HepG2 (cell line): ENCODE results near the gene SGCE. TPM values are rescaled to one million over a fixed set of nuclear protein-coding genes. Genes with fewer than 3 reads are reported as not detected.
A peak's percentile ranks its signal among the peaks of the same experiment; 100 is the strongest.

ENCODE experiments used
- ATAC-seq: fragments of 200-7000 bp; cut with Tn5 transposase; 3 replicates; pipeline ENCODE4 v1.9.1; 2020; ENCODE audit warnings: mild to moderate bottlenecking, moderate library complexity
- BruUV-seq: library from RNA; stranded (reverse); fragments of 400-500 nt; replicated peaks from 2 replicates; lab custom pipeline; 2021; lab: Mats Ljungman, UMichigan
- CTCF ChIA-PET: fragments of 300-600 bp; formaldehyde crosslinking; extraction: SDS; loops from one replicate; lab custom pipeline; 2021; ENCODE audit warnings: low total read pairs, inconsistent platforms, low intra/inter-chr PET ratio; lab: Yijun Ruan, JAX
- POLR2A ChIA-PET: fragments of 350-600 bp; sonication (Branson Sonifier 250); formaldehyde crosslinking; loops from one replicate; lab custom pipeline; 2020; ENCODE audit warnings: antibody characterized with exemption, inconsistent platforms; lab: Yijun Ruan, JAX
- DNase-seq: peaks from one replicate; pipeline ENCODE4 v3.0.0-alpha.2; 2015; ENCODE audit warnings: low spot score
- FAIRE-seq: peaks from 3 replicates; lab custom pipeline; 2011; peaks lifted over from hg19 to GRCh38; lab: Jason Lieb, UNC
- H2AFZ ChIP-seq: one replicate; pipeline ENCODE4 v1.6.1; 2011; ENCODE audit warnings: low read length, inconsistent platforms
- H3K27ac ChIP-seq: fragments of 300-600 bp; 3 replicates; pipeline ENCODE4 v1.8.0; 2011; ENCODE audit warnings: mixed run types, mild to moderate bottlenecking, mixed read lengths, low read length, inconsistent platforms; ENCODE audit not compliant: insufficient read depth; ENCODE audit errors: extremely low read length
- H3K27me3 ChIP-seq, 2 experiments: fragments of 200-600 bp in 1 of 2; 2 replicates in 1 of 2; 3 replicates in 1 of 2; pipeline versions ENCODE4 v1.6.0 to v1.8.0; 2011; ENCODE audit warnings: low read length in 2 of 2, mild to moderate bottlenecking in 2 of 2, moderate library complexity in 2 of 2, inconsistent platforms in 1 of 2; ENCODE audit not compliant: insufficient read depth in 2 of 2, control insufficient read depth in 1 of 2
- H3K36me3 ChIP-seq, 2 experiments: fragments of 200-600 bp in 1 of 2; replicated peaks in 1 of 2; 2 replicates in 1 of 2; 3 replicates in 1 of 2; pipeline versions ENCODE4 v1.5.1 to v1.8.0; 2011; ENCODE audit warnings: low read length in 2 of 2, inconsistent platforms in 1 of 2; ENCODE audit not compliant: insufficient read depth in 2 of 2, control insufficient read depth in 1 of 2
- H3K4me1 ChIP-seq: 2 replicates; pipeline ENCODE4 v1.5.1; 2012; ENCODE audit warnings: low read length, inconsistent platforms; ENCODE audit not compliant: insufficient read depth
- H3K4me2 ChIP-seq: 2 replicates; pipeline ENCODE4 v1.6.0; 2011; ENCODE audit warnings: low read depth, low read length, inconsistent platforms
- H3K4me3 ChIP-seq, 3 experiments: fragments of 200-600 bp in 1 of 3; sonication (generic), shearing (Covaris generic) in 1 of 3; replicated peaks in 1 of 3; 2 replicates each; pipeline ENCODE4 v1.5.1; 2011 to 2016; ENCODE audit warnings: low read length in 3 of 3, inconsistent platforms in 2 of 3, low read depth in 2 of 3, mild to moderate bottlenecking in 2 of 3, control low read depth in 1 of 3, mixed read lengths in 1 of 3; ENCODE audit not compliant: insufficient read depth in 1 of 3
- H3K79me2 ChIP-seq: one replicate; pipeline ENCODE4 v1.6.1; 2011; ENCODE audit warnings: low read length, inconsistent platforms; ENCODE audit not compliant: insufficient read depth
- H3K9ac ChIP-seq: 2 replicates; pipeline ENCODE4 v1.6.0; 2011; ENCODE audit warnings: mild to moderate bottlenecking, low read depth, low read length, inconsistent platforms; ENCODE audit not compliant: insufficient read depth
- H3K9me3 ChIP-seq: 2 replicates; pipeline ENCODE4 v1.5.1; 2012; ENCODE audit warnings: mild to moderate bottlenecking, low read length
- H4K20me1 ChIP-seq: 2 replicates; pipeline ENCODE4 v1.6.0; 2011; ENCODE audit warnings: inconsistent platforms, mild to moderate bottlenecking, low read length, moderate library complexity; ENCODE audit not compliant: insufficient read depth
- CEBPB ChIP-seq: IDR thresholded peaks from 2 replicates; pipeline ENCODE4 v1.6.1; 2011; ENCODE audit warnings: low read depth, low read length, improper control_type of control experiment, borderline replicate concordance
- CEBPG ChIP-seq: IDR thresholded peaks from 2 replicates; pipeline ENCODE4 v1.6.1; 2016
- GATAD2A ChIP-seq: IDR thresholded peaks from 2 replicates; pipeline ENCODE4 v1.6.1; 2016
- HDAC2 ChIP-seq: sonication (generic); formaldehyde crosslinking; IDR thresholded peaks from 2 replicates; pipeline ENCODE4 v1.4.0; 2020; ENCODE audit warnings: missing genetic modification reagents
- HNF4G ChIP-seq, 2 experiments: sonication (generic) in 1 of 2; formaldehyde crosslinking in 1 of 2; IDR thresholded peaks; 2 replicates each; pipeline versions ENCODE4 v1.4.0 to v1.6.1; 2011 to 2020; ENCODE audit warnings: borderline replicate concordance in 2 of 2, low read depth in 2 of 2, mild to moderate bottlenecking in 2 of 2, low read length in 1 of 2, missing genetic modification reagents in 1 of 2, moderate library complexity in 1 of 2
- HOXD1 ChIP-seq: sonication (generic); formaldehyde crosslinking; IDR thresholded peaks from 2 replicates; pipeline ENCODE4 v1.5.0; 2020; ENCODE audit warnings: missing genetic modification reagents
- MBD4 ChIP-seq: IDR thresholded peaks from 2 replicates; pipeline ENCODE4 v1.6.1; 2012; ENCODE audit warnings: low read length, inconsistent platforms, borderline replicate concordance
- POGZ ChIP-seq: sonication (generic); formaldehyde crosslinking; IDR thresholded peaks from 2 replicates; pipeline ENCODE4 v1.4.0; 2020; ENCODE audit warnings: mild to moderate bottlenecking, missing genetic modification reagents
- TEAD3 ChIP-seq: optimal IDR thresholded peaks from 2 replicates; pipeline ENCODE3; 2016; ENCODE audit warnings: borderline replicate concordance
- ZNF644 ChIP-seq: IDR thresholded peaks from 2 replicates; pipeline ENCODE4 v1.6.1; 2016; ENCODE audit warnings: low read depth
- WGBS: methylation state at CpG from one replicate; pipeline ENCODE4 v1.1.6; 2017; ENCODE audit warnings: low lambda C conversion rate; 5-methylcytosine and 5-hydroxymethylcytosine counted together
- in situ Hi-C: cut with HindIII; loops from 2 replicates; pipeline ENCODE4 v1.10.0; 2017; ENCODE audit warnings: low pct_unique_long_range_greater_than_20kb; ENCODE audit not compliant: extremely low pct_ligation_motif_present
- intact Hi-C: fragments of 100-400 bp; cut with micrococcal nuclease; formaldehyde crosslinking; loops from one replicate; pipeline ENCODE4 v1.10.0; 2022; ENCODE audit not compliant: unreplicated experiment
- polyA plus RNA-seq, 8 experiments: library from polyadenylated mRNA; depleted of rRNA in 3 of 8; stranded (reverse) in 7 of 8; unstranded in 1 of 8; fragments of >200 nt; fragmentation: Illumina TruSeq in 4 of 8; extraction: Trizol in 4 of 8; gene quantifications; 2 replicates each; pipeline versions ENCODE4 v1.2.1 to v1.2.3, GENCODE V29; 2011 to 2016; ENCODE audit warnings: low read depth in 4 of 8, missing spikeins in 1 of 8, mixed read lengths in 1 of 8; ENCODE audit not compliant: insufficient read depth in 1 of 8
- total RNA-seq, 5 experiments: library from RNA; depleted of rRNA; stranded (reverse); fragments of >200 nt; fragmentation: Illumina TruSeq; extraction: Trizol; gene quantifications; 2 replicates each; pipeline ENCODE4 v1.2.3, GENCODE V29; 2016; ENCODE audit warnings: low read depth in 1 of 5
- TF ChIP-seq, protein P1 (sequence below), 2 experiments: sonication (generic) in 1 of 2; formaldehyde crosslinking in 1 of 2; IDR thresholded peaks; 2 replicates each; pipeline versions ENCODE4 v1.4.0 to v1.6.1; 2018 to 2020; ENCODE audit warnings: missing genetic modification reagents in 2 of 2, borderline replicate concordance in 1 of 2, low read depth in 1 of 2, mild to moderate bottlenecking in 1 of 2, missing biosample characterization in 1 of 2
- TF ChIP-seq, protein P2 (sequence below), 2 experiments: fragments of 450-650 bp in 1 of 2; sonication (generic) in 1 of 2; formaldehyde crosslinking; IDR thresholded peaks; 2 replicates each; pipeline versions ENCODE4 v1.5.0 to v1.8.0; 2020 to 2022; ENCODE audit warnings: mild to moderate bottlenecking in 1 of 2, missing genetic modification reagents in 1 of 2
- TF ChIP-seq, protein P3 (sequence below): IDR thresholded peaks from 2 replicates; pipeline ENCODE4 v1.4.0; 2020; ENCODE audit warnings: mild to moderate bottlenecking, missing genetic modification reagents

The SGCE gene
- total and polyA plus RNA-seq, 2 of the 13 experiments (the other 11 are each of a cell fraction or from before 2014, with no cell fraction given), result 52.3 to 71.1 TPM

DNA sequence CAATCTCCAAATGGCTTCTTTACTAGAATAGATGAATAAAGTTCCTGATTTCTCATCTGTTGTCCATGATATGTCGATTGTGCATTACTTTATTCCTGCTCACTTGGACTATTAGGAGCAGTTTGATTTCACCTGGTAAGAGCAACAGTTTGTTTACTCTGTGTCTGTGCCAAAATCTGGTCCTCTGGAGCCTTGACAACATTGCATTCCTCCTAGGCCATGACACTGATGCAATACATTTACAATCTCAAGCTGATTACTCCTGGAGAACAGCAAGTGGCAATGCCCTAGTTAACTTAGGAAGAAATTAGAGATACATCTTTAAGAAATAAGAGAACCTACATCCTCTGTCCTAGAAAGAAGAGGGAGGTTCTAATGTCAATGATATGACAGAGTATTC, 71.8 kb downstream of the SGCE start:
- H3K4me2 ChIP-seq, result no peak overlapping the region
- ChIA-PET POLR2A (interaction anchor here (1.3 kb wide), 1 partner anchor 71 kb away, joined by 4 read pairs; the partner anchor contains the start of gene SGCE), CTCF (no interaction called here)
- H3K9ac ChIP-seq, result no peak overlapping the region
- H3K36me3 ChIP-seq, result no peaks in the 10 kb centered on the region; a peak in 1 of 5 replicates
- no TSS peak for BruUV-seq
- no peaks in the 10 kb centered on the region for H4K20me1 ChIP-seq
- intact Hi-C loops, result loop anchor here (5.0 kb wide), 1 partner anchor 38 kb away; no protein-coding TSS in a partner anchor
- no peak overlapping the region for H3K4me3 ChIP-seq
- in situ Hi-C loops, result no loop called here
- H3K27ac ChIP-seq, result no peak overlapping the region
- FAIRE-seq (no peak), DNase-seq (peak; percentile 38), ATAC-seq (peak; percentile 20; the same call in 2 of the 3 replicates)
- WGBS, result 50% methylated on average over 1 of the region's 1 CpG
- no peaks in the 10 kb centered on the region for H3K27me3 ChIP-seq
- no peaks in the 10 kb centered on the region for H3K9me3 ChIP-seq
- H3K4me1 ChIP-seq, result peaks cover 39% of the 10 kb centered on the region
- TF ChIP-seq CEBPG (CRISPR knock-in tag) (peak; percentile 74), HDAC2 (no peak), GATAD2A (CRISPR knock-in tag) (peak; percentile 39), CEBPB (peak; percentile 57; the same call in 1 of the 2 replicates), POGZ (CRISPR knock-in tag) (no peak), HOXD1 (CRISPR knock-in tag) (no peak), TEAD3 (peak; percentile 29), MBD4 (no peak), ZNF644 (CRISPR knock-in tag) (0 out of 2 replicates have a peak, but pooled peaks have one; percentile 15), HNF4G (IDR thresholded peaks at IDR 0.05; ENCODE audit: borderline replicate concordance, low read depth, low read length) (no peak), HNF4G (CRISPR knock-in tag; IDR thresholded peaks at IDR 0.05; ENCODE audit: borderline replicate concordance, low read depth) (no peak)
- TF ChIP-seq, protein P1, sequence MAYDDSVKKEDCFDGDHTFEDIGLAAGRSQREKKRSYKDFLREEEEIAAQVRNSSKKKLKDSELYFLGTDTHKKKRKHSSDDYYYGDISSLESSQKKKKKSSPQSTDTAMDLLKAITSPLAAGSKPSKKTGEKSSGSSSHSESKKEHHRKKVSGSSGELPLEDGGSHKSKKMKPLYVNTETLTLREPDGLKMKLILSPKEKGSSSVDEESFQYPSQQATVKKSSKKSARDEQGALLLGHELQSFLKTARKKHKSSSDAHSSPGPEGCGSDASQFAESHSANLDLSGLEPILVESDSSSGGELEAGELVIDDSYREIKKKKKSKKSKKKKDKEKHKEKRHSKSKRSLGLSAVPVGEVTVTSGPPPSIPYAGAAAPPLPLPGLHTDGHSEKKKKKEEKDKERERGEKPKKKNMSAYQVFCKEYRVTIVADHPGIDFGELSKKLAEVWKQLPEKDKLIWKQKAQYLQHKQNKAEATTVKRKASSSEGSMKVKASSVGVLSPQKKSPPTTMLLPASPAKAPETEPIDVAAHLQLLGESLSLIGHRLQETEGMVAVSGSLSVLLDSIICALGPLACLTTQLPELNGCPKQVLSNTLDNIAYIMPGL (CRISPR knock-in tag; IDR thresholded peaks at IDR 0.05; ENCODE audit: borderline replicate concordance in 1 of 2, low read depth in 1 of 2), result no peak
- TF ChIP-seq, protein P2, sequence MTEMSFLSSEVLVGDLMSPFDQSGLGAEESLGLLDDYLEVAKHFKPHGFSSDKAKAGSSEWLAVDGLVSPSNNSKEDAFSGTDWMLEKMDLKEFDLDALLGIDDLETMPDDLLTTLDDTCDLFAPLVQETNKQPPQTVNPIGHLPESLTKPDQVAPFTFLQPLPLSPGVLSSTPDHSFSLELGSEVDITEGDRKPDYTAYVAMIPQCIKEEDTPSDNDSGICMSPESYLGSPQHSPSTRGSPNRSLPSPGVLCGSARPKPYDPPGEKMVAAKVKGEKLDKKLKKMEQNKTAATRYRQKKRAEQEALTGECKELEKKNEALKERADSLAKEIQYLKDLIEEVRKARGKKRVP (CRISPR knock-in tag; IDR thresholded peaks at IDR 0.05), result peak in 1 of 2 experiments; percentile 91; a peak in 2 of 4 replicates
- TF ChIP-seq, protein P3, sequence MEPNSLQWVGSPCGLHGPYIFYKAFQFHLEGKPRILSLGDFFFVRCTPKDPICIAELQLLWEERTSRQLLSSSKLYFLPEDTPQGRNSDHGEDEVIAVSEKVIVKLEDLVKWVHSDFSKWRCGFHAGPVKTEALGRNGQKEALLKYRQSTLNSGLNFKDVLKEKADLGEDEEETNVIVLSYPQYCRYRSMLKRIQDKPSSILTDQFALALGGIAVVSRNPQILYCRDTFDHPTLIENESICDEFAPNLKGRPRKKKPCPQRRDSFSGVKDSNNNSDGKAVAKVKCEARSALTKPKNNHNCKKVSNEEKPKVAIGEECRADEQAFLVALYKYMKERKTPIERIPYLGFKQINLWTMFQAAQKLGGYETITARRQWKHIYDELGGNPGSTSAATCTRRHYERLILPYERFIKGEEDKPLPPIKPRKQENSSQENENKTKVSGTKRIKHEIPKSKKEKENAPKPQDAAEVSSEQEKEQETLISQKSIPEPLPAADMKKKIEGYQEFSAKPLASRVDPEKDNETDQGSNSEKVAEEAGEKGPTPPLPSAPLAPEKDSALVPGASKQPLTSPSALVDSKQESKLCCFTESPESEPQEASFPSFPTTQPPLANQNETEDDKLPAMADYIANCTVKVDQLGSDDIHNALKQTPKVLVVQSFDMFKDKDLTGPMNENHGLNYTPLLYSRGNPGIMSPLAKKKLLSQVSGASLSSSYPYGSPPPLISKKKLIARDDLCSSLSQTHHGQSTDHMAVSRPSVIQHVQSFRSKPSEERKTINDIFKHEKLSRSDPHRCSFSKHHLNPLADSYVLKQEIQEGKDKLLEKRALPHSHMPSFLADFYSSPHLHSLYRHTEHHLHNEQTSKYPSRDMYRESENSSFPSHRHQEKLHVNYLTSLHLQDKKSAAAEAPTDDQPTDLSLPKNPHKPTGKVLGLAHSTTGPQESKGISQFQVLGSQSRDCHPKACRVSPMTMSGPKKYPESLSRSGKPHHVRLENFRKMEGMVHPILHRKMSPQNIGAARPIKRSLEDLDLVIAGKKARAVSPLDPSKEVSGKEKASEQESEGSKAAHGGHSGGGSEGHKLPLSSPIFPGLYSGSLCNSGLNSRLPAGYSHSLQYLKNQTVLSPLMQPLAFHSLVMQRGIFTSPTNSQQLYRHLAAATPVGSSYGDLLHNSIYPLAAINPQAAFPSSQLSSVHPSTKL (CRISPR knock-in tag), result peak; percentile 33; the same call in 1 of the 2 replicates
- no peaks in the 10 kb centered on the region for H3K79me2 ChIP-seq
- no peak overlapping the region for H2AFZ ChIP-seq
